ENCODE data around the gene BCL10.

Gene BCL10

DNA sequence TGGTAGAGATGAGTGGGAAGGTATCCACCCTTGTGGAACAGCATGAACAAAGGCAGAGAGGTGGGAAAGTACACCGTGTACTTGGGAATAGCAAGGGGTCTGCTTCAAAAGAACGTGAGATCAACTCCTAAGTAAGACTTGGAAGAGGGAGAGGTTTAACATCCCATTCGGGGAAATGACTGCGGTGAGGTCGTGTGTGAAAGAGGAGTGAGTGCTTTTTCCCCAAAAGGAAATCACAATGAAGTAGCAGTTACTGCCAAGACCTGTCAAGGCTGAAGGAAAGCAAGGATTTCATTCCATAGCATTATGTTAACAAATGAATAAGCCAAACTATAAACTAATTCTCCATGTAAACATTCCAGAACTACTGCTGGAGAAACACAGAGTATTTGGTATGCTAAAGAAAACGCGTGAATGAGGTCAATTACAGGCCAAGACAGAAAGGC, 55.7 kb downstream of the BCL10 start:
- peak in 1 of 2 experiments; percentile 33 for DNase-seq (ENCODE audit: low read depth in 2 of 2)

DNA sequence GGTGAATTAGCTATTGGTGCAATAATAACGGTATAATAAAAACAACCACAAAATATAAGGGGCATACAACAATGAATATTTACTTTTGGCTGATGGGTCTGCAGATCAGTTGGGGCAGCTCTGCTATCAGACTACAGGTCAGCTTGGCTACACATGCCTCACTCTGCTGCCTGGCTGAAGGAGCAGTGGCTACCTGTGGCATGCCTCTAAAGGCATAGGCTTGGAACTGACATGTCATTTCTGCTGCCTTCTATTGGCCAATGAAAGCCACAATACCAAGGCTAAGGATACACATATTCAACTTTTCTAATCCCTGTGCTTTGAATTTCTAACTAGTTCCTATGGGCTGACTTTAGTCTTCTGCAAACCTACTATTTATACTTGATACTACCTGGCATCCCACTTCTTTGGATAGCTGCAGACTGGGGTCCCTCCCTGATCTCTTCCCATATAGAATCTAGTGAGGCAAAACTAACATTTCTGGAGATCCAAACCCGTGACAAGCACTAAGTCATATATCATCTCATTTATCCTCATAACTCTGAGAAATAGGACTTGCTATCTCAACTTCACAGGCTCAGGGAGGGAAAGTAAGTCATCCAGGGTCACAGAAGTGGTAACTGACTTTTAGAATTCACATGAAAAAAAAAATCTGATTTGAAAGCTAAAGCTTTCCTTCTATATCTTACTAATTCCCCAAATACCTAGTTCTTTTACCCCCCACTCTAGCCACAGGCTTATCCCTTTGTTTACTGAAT, 56.4 kb downstream of the BCL10 start:
- no peak for DNase-seq (ENCODE audit: low read depth in 2 of 2)

DNA sequence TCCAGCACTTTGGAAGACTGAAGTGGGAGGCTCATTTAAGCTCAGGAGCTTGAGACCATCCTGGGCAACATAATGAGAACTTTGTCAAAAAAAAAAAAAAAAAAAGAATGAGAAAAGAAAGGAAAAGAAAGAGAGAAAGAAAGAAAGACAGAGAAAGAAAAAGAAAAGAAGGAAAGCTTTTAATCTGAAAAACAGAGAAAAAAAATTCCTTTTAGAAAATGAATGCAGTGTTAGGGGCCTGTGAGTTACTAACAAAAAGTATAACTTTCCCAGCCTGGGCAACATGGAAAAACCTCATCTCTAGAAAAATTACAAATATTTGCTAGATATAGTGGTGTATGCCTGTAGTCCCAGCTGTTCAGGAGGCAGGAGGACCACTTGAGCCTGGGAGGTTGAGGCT, 59.7 kb downstream of the BCL10 start:
- no peak for DNase-seq (ENCODE audit: low read depth in 2 of 2)
